ENCODE data around the gene ATG7. TPM values are rescaled to one million over a fixed set of nuclear protein-coding genes. Genes with fewer than 3 reads are reported as not detected.

The ATG7 gene
- total and polyA plus RNA-seq, 2 experiments from 2014 or later: 22.2 to 22.9 TPM

- Histone ChIP-seq H3K27ac (no peak overlapping the region), H3K36me3 (no peaks in the 10 kb centered on the region), H3K27me3 (no peaks in the 10 kb centered on the region), H3K9me3 (ENCODE audit: low read depth) (no peaks in the 10 kb centered on the region), H3K4me1 (ENCODE audit: low read depth) (peaks cover 7% of the 10 kb centered on the region), H3K4me3 (no peak overlapping the region)
- no peak for DNase-seq (ENCODE audit: low read depth in 1 of 2, low spot score in 1 of 2)
- no peak for TF ChIP-seq CTCF (IDR thresholded peaks at IDR 0.05; ENCODE audit: low read depth, low read length)
Measured at GRCh38 chr3:11476735-11477144, 204.5 kb downstream of the ATG7 start.

GRCh38 chr3:11477407-11477911, 205.3 kb downstream of the ATG7 start:
- TF ChIP-seq CTCF (IDR thresholded peaks at IDR 0.05; ENCODE audit: low read depth, low read length): no peak
- Histone ChIP-seq H3K27ac (peak overlapping the region; percentile 31), H3K27me3 (no peaks in the 10 kb centered on the region), H3K36me3 (no peaks in the 10 kb centered on the region), H3K9me3 (ENCODE audit: low read depth) (no peaks in the 10 kb centered on the region), H3K4me1 (ENCODE audit: low read depth) (peaks cover 7% of the 10 kb centered on the region), H3K4me3 (no peak overlapping the region)
- DNase-seq (ENCODE audit: low read depth in 1 of 2, low spot score in 1 of 2): peak in 1 of 2 donors; percentile 88

GRCh38 chr3:11478167-11478566, 206.0 kb downstream of the ATG7 start:
- no peak for DNase-seq (ENCODE audit: low read depth in 1 of 2, low spot score in 1 of 2)
- no peak overlapping the region for H3K4me3 ChIP-seq
- H3K36me3 ChIP-seq: no peaks in the 10 kb centered on the region
- no peaks in the 10 kb centered on the region for H3K9me3 ChIP-seq (ENCODE audit: low read depth)
- peaks cover 7% of the 10 kb centered on the region for H3K4me1 ChIP-seq (ENCODE audit: low read depth)
- no peak for TF ChIP-seq CTCF (IDR thresholded peaks at IDR 0.05; ENCODE audit: low read depth, low read length)
- no peak overlapping the region for H3K27ac ChIP-seq
- no peaks in the 10 kb centered on the region for H3K27me3 ChIP-seq

- Histone ChIP-seq H3K27ac (no peak overlapping the region), H3K4me1 (ENCODE audit: low read depth) (peaks cover 7% of the 10 kb centered on the region)
- no peak for TF ChIP-seq CTCF (IDR thresholded peaks at IDR 0.05; ENCODE audit: low read depth, low read length)
Measured at GRCh38 chr3:11479221-11479620, 207.0 kb downstream of the ATG7 start.

GRCh38 chr3:11480663-11481298, 208.6 kb downstream of the ATG7 start:
- H3K27ac ChIP-seq: peak overlapping the region; percentile 21
- TF ChIP-seq CTCF (IDR thresholded peaks at IDR 0.05; ENCODE audit: low read depth, low read length): no peak

More at GRCh38 chr3:11479221-11479620, 207.0 kb downstream of the ATG7 start:
- H3K27me3 ChIP-seq: no peaks in the 10 kb centered on the region
- H3K36me3 ChIP-seq: no peaks in the 10 kb centered on the region
- H3K9me3 ChIP-seq (ENCODE audit: low read depth): no peaks in the 10 kb centered on the region
- no peak overlapping the region for H3K4me3 ChIP-seq
- no peak for DNase-seq (ENCODE audit: low read depth in 1 of 2, low spot score in 1 of 2)

More at GRCh38 chr3:11480663-11481298, 208.6 kb downstream of the ATG7 start:
- peaks cover 7% of the 10 kb centered on the region for H3K4me1 ChIP-seq (ENCODE audit: low read depth)
- H3K4me3 ChIP-seq: no peak overlapping the region
- no peak for DNase-seq (ENCODE audit: low read depth in 1 of 2, low spot score in 1 of 2)
- no peaks in the 10 kb centered on the region for H3K36me3 ChIP-seq
- H3K9me3 ChIP-seq (ENCODE audit: low read depth): no peaks in the 10 kb centered on the region
- no peaks in the 10 kb centered on the region for H3K27me3 ChIP-seq

Data from cardiac muscle cell (in vitro differentiated cells and primary cell).